Prostate gland (tissue), 2 donors: Measurements from ENCODE around the gene GINS2. TPM values are rescaled to one million over a fixed set of nuclear protein-coding genes. Genes with fewer than 3 reads are reported as not detected.

Experiments used
- DNase-seq: peaks from one replicate; pipeline ENCODE4 v3.0.0-alpha.2; 2019; ENCODE audit warnings: low spot score
- H3K27ac ChIP-seq, 2 donors: fragments of 200-600 bp; sonication (generic); 2 replicates each; pipeline ENCODE4 v1.5.1; 2017 to 2019
- H3K27me3 ChIP-seq: fragments of 200-600 bp; sonication (generic); replicated peaks from 2 replicates; pipeline ENCODE4 v1.5.1; 2019; ENCODE audit not compliant: insufficient read depth
- H3K36me3 ChIP-seq, 2 donors: fragments of 200-600 bp; sonication (generic); 1 replicate in 1 of 2; 2 replicates in 1 of 2; pipeline versions ENCODE4 v1.5.1 to v1.8.1; 2017 to 2019
- H3K4me1 ChIP-seq: fragments of 200-600 bp; sonication (generic); replicated peaks from 2 replicates; pipeline ENCODE4 v1.5.1; 2019
- H3K4me3 ChIP-seq, 2 donors: fragments of 200-600 bp; sonication (generic); 2 replicates each; pipeline ENCODE4 v1.5.1; 2017 to 2019
- H3K9me3 ChIP-seq: fragments of 200-600 bp; sonication (generic); 2 replicates; pipeline ENCODE4 v1.5.1; 2017
- CTCF ChIP-seq, 4 experiments: fragments of 200-600 bp in 2 of 4; fragments of 450-650 bp in 2 of 4; sonication (generic) in 2 of 4; IDR thresholded peaks; 1 replicate in 3 of 4; 2 replicates in 1 of 4; pipeline ENCODE4 v1.5.1; 2016 to 2019; ENCODE audit warnings: antibody characterized with exemption in 4 of 4, mild to moderate bottlenecking in 2 of 4, moderate library complexity in 2 of 4
- POLR2A ChIP-seq: fragments of 450-650 bp; IDR thresholded peaks from one replicate; pipeline ENCODE4 v1.6.1; 2016; ENCODE audit warnings: antibody characterized with exemption, mild to moderate bottlenecking
- POLR2AphosphoS5 ChIP-seq: sonication (generic); formaldehyde crosslinking; IDR thresholded peaks from one replicate; pipeline ENCODE4 v1.6.1; 2017; ENCODE audit warnings: antibody characterized with exemption
- WGBS: methylation state at CpG from one replicate; pipeline ENCODE4 v1.1.5; 2018; 5-methylcytosine and 5-hydroxymethylcytosine counted together
- intact Hi-C: fragments of 100-400 bp; cut with DNase I; formaldehyde crosslinking; loops from one replicate; pipeline ENCODE4 v1.14.2; 2022
- total RNA-seq, 2 donors: library from RNA; depleted of rRNA; stranded (reverse); fragments of >200 nt; gene quantifications; one replicate each; pipeline ENCODE4 v1.1.0, GENCODE V29; 2016

Gene GINS2
- total RNA-seq, 2 donors from 2014 or later = 4.5 to 6.2 TPM

- Histone ChIP-seq H3K27ac (no peak overlapping the region), H3K4me1 (no peaks in the 10 kb centered on the region), H3K4me3 (no peak overlapping the region), H3K9me3 (no peaks in the 10 kb centered on the region), H3K27me3 (no peaks in the 10 kb centered on the region), H3K36me3 (no peaks in the 10 kb centered on the region)
- TF ChIP-seq POLR2AphosphoS5 (no peak), POLR2A (no peak), CTCF (IDR thresholded peaks at IDR 0.05) (no peak)
- no peak for DNase-seq
- 80% methylated on average over 24 of the region's 24 CpGs for WGBS
- intact Hi-C loops = no loop called here
These were observed 6.7 kb upstream of the GINS2 start for GRCh38 chr16:85695196-85696128.

- H3K4me3 ChIP-seq = no peak overlapping the region
- no peaks in the 10 kb centered on the region for H3K27me3 ChIP-seq
- H3K27ac ChIP-seq = peak overlapping the region; percentile 42 to 48
- WGBS = 35% methylated on average over 7 of the region's 7 CpGs
- no peaks in the 10 kb centered on the region for H3K36me3 ChIP-seq
- intact Hi-C loops = no loop called here
- H3K9me3 ChIP-seq = no peaks in the 10 kb centered on the region
- H3K4me1 ChIP-seq = peaks cover 9% of the 10 kb centered on the region
- peak; percentile 54 for DNase-seq
- TF ChIP-seq POLR2AphosphoS5 = peak; percentile 66
- no peak for TF ChIP-seq CTCF (IDR thresholded peaks at IDR 0.05)
- no peak for TF ChIP-seq POLR2A
These were observed 1.8 kb upstream of the GINS2 start for GRCh38 chr16:85690469-85691064.

- H3K4me1 ChIP-seq = peaks cover 9% of the 10 kb centered on the region
- TF ChIP-seq POLR2AphosphoS5 = no peak
- TF ChIP-seq POLR2A = no peak
- no peak for TF ChIP-seq CTCF (IDR thresholded peaks at IDR 0.05)
- intact Hi-C loops = no loop called here
- no peaks in the 10 kb centered on the region for H3K27me3 ChIP-seq
- H3K36me3 ChIP-seq = no peaks in the 10 kb centered on the region
- H3K9me3 ChIP-seq = no peaks in the 10 kb centered on the region
- no peak overlapping the region for H3K4me3 ChIP-seq
- DNase-seq = no peak
- H3K27ac ChIP-seq = peak overlapping the region; percentile 42 to 48
- 46% methylated on average over 9 of the region's 9 CpGs for WGBS
These were observed 1.2 kb upstream of the GINS2 start for GRCh38 chr16:85689950-85690320.

- TF ChIP-seq CTCF (IDR thresholded peaks at IDR 0.05) (no peak), POLR2A (no peak)
- H3K36me3 ChIP-seq = no peaks in the 10 kb centered on the region
- no peaks in the 10 kb centered on the region for H3K27me3 ChIP-seq
- H3K4me3 ChIP-seq = peak overlapping the region; percentile 52 to 58
- intact Hi-C loops = no loop called here
- H3K4me1 ChIP-seq = peaks cover 9% of the 10 kb centered on the region
- WGBS = 24% methylated on average over 27 of the region's 27 CpGs
- H3K9me3 ChIP-seq = no peaks in the 10 kb centered on the region
- peak overlapping the region in 1 of 2 donors; percentile 48 for H3K27ac ChIP-seq
- DNase-seq = peak; percentile 34
These were observed 663 bp upstream of the GINS2 start for GRCh38 chr16:85689285-85689949.
